K562 (cell line): ENCODE data around the gene TCHH. TPM values are rescaled to one million over a fixed set of nuclear protein-coding genes. Genes with fewer than 3 reads are reported as not detected.

Experiments
- ATAC-seq: fragments of 200-7000 bp; cut with Tn5 transposase; 3 replicates; pipeline ENCODE4 v1.9.1; 2020; ENCODE audit warnings: moderate library complexity
- BruUV-seq: library from RNA; stranded (reverse); fragments of 400-500 nt; replicated peaks from 2 replicates; lab custom pipeline; 2021; lab: Mats Ljungman, UMichigan
- CTCF ChIA-PET: fragments of 300-600 bp; formaldehyde crosslinking; extraction: SDS; loops from one replicate; lab custom pipeline; 2021; ENCODE audit warnings: low intra/inter-chr PET ratio; lab: Yijun Ruan, JAX
- POLR2A ChIA-PET: fragments of 300-600, 350-650 bp; sonication (Branson Sonifier 250); formaldehyde crosslinking; extraction: SDS; loops from one replicate; lab custom pipeline; 2021; ENCODE audit warnings: antibody characterized with exemption, inconsistent platforms; lab: Yijun Ruan, JAX
- DNase-seq, 4 experiments: peaks; one replicate each; pipeline versions ENCODE4 v3.0.0 to v3.0.0-alpha.2; 2011 to 2018; ENCODE audit warnings: low spot score in 3 of 4, mixed read lengths in 3 of 4; ENCODE audit errors: extremely low read depth in 1 of 4
- FAIRE-seq: peaks from 2 replicates; lab custom pipeline; 2011; peaks lifted over from hg19 to GRCh38; lab: Jason Lieb, UNC
- H2AFZ ChIP-seq: 2 replicates; pipeline ENCODE4 v1.6.0; 2011; ENCODE audit warnings: low read depth, low read length, control low read depth, inconsistent platforms
- H3K27ac ChIP-seq: fragments of 200-600 bp; 3 replicates; pipeline ENCODE4 v1.8.0; 2011; ENCODE audit warnings: low read depth, mild to moderate bottlenecking, control low read depth, inconsistent platforms, low read length, moderate library complexity, mixed read lengths; ENCODE audit errors: extremely low read depth
- H3K27me3 ChIP-seq, 2 experiments: fragments of 300-600 bp in 1 of 2; 2 replicates in 1 of 2; 3 replicates in 1 of 2; pipeline versions ENCODE4 v1.6.0 to v1.8.0; 2011; ENCODE audit warnings: inconsistent platforms in 2 of 2, low read length in 2 of 2, mild to moderate bottlenecking in 1 of 2, mixed read lengths in 1 of 2, moderate library complexity in 1 of 2; ENCODE audit not compliant: control insufficient read depth in 2 of 2, insufficient read depth in 2 of 2
- H3K36me3 ChIP-seq: fragments of 300-600 bp; 3 replicates; pipeline ENCODE4 v1.8.0; 2011; ENCODE audit warnings: mild to moderate bottlenecking, low read length, inconsistent platforms; ENCODE audit not compliant: control insufficient read depth, insufficient read depth
- H3K4me1 ChIP-seq, 2 experiments: fragments of 200-600 bp in 1 of 2; replicated peaks in 1 of 2; 2 replicates in 1 of 2; 3 replicates in 1 of 2; pipeline versions ENCODE4 v1.5.1 to v1.8.0; 2011; ENCODE audit warnings: inconsistent platforms in 2 of 2, low read length in 2 of 2, mild to moderate bottlenecking in 1 of 2, mixed read lengths in 1 of 2, moderate library complexity in 1 of 2; ENCODE audit not compliant: control insufficient read depth in 2 of 2, insufficient read depth in 2 of 2
- H3K4me2 ChIP-seq: 2 replicates; pipeline ENCODE4 v1.6.1; 2011; ENCODE audit warnings: low read length, control low read depth, inconsistent platforms, mixed read lengths; ENCODE audit not compliant: insufficient read depth
- H3K4me3 ChIP-seq: fragments of 200-600 bp; sonication (generic), shearing (Covaris generic); 2 replicates; pipeline ENCODE4 v1.5.1; 2016; ENCODE audit warnings: control low read depth, inconsistent platforms
- H3K79me2 ChIP-seq: fragments of 200-600 bp; 3 replicates; pipeline ENCODE4 v1.8.0; 2011; ENCODE audit warnings: low read length, inconsistent platforms; ENCODE audit not compliant: control insufficient read depth, insufficient read depth
- H3K9ac ChIP-seq, 2 experiments: 2 replicates each; pipeline versions ENCODE4 v1.6.0 to v1.6.1; 2011; ENCODE audit warnings: low read depth in 2 of 2, low read length in 2 of 2, control low read depth in 1 of 2, inconsistent platforms in 1 of 2, mild to moderate bottlenecking in 1 of 2, mixed read lengths in 1 of 2; ENCODE audit not compliant: insufficient read depth in 1 of 2
- H3K9me1 ChIP-seq: one replicate; pipeline ENCODE4 v1.6.0; 2011; ENCODE audit warnings: inconsistent platforms, mild to moderate bottlenecking, low read length, moderate library complexity; ENCODE audit not compliant: control insufficient read depth, insufficient read depth
- H3K9me3 ChIP-seq: replicated peaks from 2 replicates; pipeline ENCODE4 v1.5.1; 2011; ENCODE audit warnings: low read depth, low read length, inconsistent platforms; ENCODE audit not compliant: control insufficient read depth, insufficient read depth
- H4K20me1 ChIP-seq: replicated peaks from 2 replicates; pipeline ENCODE4 v1.6.1; 2011; ENCODE audit warnings: low read length, inconsistent platforms, mixed read lengths; ENCODE audit not compliant: control insufficient read depth, insufficient read depth
- BCL6 ChIP-seq: fragments of 250-450 bp; sonication (Bioruptor Pico); IDR thresholded peaks from 2 replicates; pipeline ENCODE4 v1.4.0; 2020
- COPS2 ChIP-seq: fragments of 450-650 bp; conservative IDR thresholded peaks from 2 replicates; pipeline ENCODE4 v1.6.1; 2016; ENCODE audit warnings: mild to moderate bottlenecking, moderate library complexity
- EHMT2 ChIP-seq: fragments of 450-650 bp; IDR thresholded peaks from 2 replicates; pipeline ENCODE4 v1.6.1; 2018; ENCODE audit warnings: antibody characterized with exemption
- HDAC1 ChIP-seq, 2 experiments: fragments of 450-650 bp; IDR thresholded peaks; 2 replicates each; pipeline ENCODE4 v1.6.1; 2016 to 2017; ENCODE audit warnings: inconsistent platforms in 1 of 2, mild to moderate bottlenecking in 1 of 2, moderate library complexity in 1 of 2
- HMG20B ChIP-seq: fragments of 250-450 bp; sonication (Bioruptor Pico); IDR thresholded peaks from 2 replicates; pipeline ENCODE4 v1.5.0; 2021; ENCODE audit warnings: mild to moderate bottlenecking
- LCOR ChIP-seq: sonication (generic); formaldehyde crosslinking; IDR thresholded peaks from 2 replicates; pipeline ENCODE4 v1.8.0; 2022; ENCODE audit warnings: mild to moderate bottlenecking, missing genetic modification reagents
- NCOA6 ChIP-seq: fragments of 450-650 bp; IDR thresholded peaks from 2 replicates; pipeline ENCODE4 v1.6.1; 2017; ENCODE audit warnings: mild to moderate bottlenecking
- SREBF2 ChIP-seq: sonication (generic); formaldehyde crosslinking; IDR thresholded peaks from 2 replicates; pipeline ENCODE4 v1.4.0; 2020; ENCODE audit warnings: mild to moderate bottlenecking, missing genetic modification reagents
- SRSF7 ChIP-seq: fragments of 200-400 bp; formaldehyde crosslinking; optimal IDR thresholded peaks from 2 replicates; pipeline ENCODE3; 2017; ENCODE audit warnings: mild to moderate bottlenecking, low read depth, low read length
- TCF3 ChIP-seq: sonication (generic); formaldehyde crosslinking; IDR thresholded peaks from 2 replicates; pipeline ENCODE4 v1.4.0; 2020; ENCODE audit warnings: mild to moderate bottlenecking, missing genetic modification reagents
- TCFL5 ChIP-seq: fragments of 250-450 bp; sonication (Bioruptor Pico); conservative IDR thresholded peaks from 2 replicates; pipeline ENCODE4 v1.6.1; 2021; ENCODE audit warnings: mild to moderate bottlenecking, moderate library complexity, matching md5 sums
- TEAD4 ChIP-seq, 2 experiments: sonication (generic) in 1 of 2; formaldehyde crosslinking in 1 of 2; IDR thresholded peaks; 2 replicates each; pipeline versions ENCODE4 v1.6.1 to v1.8.0; 2012 to 2022; ENCODE audit warnings: borderline replicate concordance in 1 of 2, inconsistent platforms in 1 of 2, low read length in 1 of 2, mild to moderate bottlenecking in 1 of 2, missing genetic modification reagents in 1 of 2
- ZC3H11A ChIP-seq: IDR thresholded peaks from 2 replicates; pipeline ENCODE4 v1.6.1; 2012; ENCODE audit warnings: low read depth, low read length, improper control_type of control experiment
- ZFPM2 ChIP-seq: fragments of 250-450 bp; sonication (Bioruptor Pico); IDR thresholded peaks from 2 replicates; pipeline ENCODE4 v1.5.1; 2022; ENCODE audit warnings: mild to moderate bottlenecking
- in situ Hi-C: fragments of 300-500 bp; cut with MboI; formaldehyde crosslinking; loops from 4 replicates; pipeline ENCODE4 v1.15.0; 2018; ENCODE audit warnings: inconsistent platforms, mixed read lengths
- intact Hi-C: fragments of 100-400 bp; cut with micrococcal nuclease; formaldehyde crosslinking; loops from 2 replicates; pipeline ENCODE4 v1.14.2; 2022
- polyA plus RNA-seq, 8 experiments: library from polyadenylated mRNA; depleted of rRNA in 4 of 8; stranded (reverse) in 5 of 8; unstranded in 3 of 8; fragments of >200 nt; fragmentation: Nextera tagmentation in 2 of 8; fragmentation: Illumina TruSeq in 1 of 8; extraction: Ambion mirVana in 2 of 8; extraction: Trizol in 1 of 8; gene quantifications; 2 replicates each; pipeline versions ENCODE4 v1.2.1 to v1.2.3, GENCODE V29; 2011 to 2014; ENCODE audit warnings: inconsistent platforms in 1 of 8, missing spikeins in 1 of 8
- total RNA-seq, 7 experiments: library from RNA; depleted of rRNA in 6 of 7; stranded (reverse); fragments of >200 nt in 6 of 7; fragmentation: Illumina TruSeq in 2 of 7; extraction: Trizol in 2 of 7; gene quantifications; 2 replicates each; pipeline versions ENCODE4 v1.2.1 to v1.2.3, GENCODE V29; 2011 to 2021; ENCODE audit warnings: low replicate concordance in 1 of 7
- TF ChIP-seq, protein P1 (sequence below): fragments of 450-650 bp; IDR thresholded peaks from 2 replicates; pipeline ENCODE4 v1.7.1; 2018; ENCODE audit warnings: mild to moderate bottlenecking, low read depth; ENCODE audit not compliant: partially characterized antibody

Gene TCHH
- total and polyA plus RNA-seq, 9 of the 15 experiments (the other 6 are each of a cell fraction or from before 2014, with no cell fraction given): not detected

DNA sequence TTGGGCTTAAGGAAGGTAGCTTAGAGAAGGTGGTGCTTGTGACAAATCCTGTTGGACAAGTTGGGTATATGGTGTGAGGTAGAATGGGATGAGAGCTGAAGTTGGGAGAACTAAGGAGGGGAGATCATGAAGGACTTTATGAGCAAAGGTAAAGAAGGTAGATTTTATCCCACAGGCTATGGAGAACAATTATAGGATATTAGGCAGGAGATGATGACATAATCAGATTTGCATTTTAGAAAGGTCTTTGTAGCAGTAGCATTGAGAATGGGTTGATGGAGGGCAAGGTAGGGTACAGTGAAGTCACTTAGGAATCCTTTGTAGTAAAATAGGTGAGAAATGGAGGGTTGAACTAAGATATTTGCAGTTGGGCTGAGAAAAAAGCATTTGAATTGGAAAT lies 14.9 kb upstream of the TCHH start:
- Histone ChIP-seq H3K27ac (no peak overlapping the region), H3K9me3 (no peaks in the 10 kb centered on the region), H2AFZ (no peak overlapping the region), H3K4me3 (no peak overlapping the region), H3K79me2 (no peaks in the 10 kb centered on the region), H3K9ac (no peak overlapping the region), H3K9me1 (no peaks in the 10 kb centered on the region), H4K20me1 (no peaks in the 10 kb centered on the region), H3K4me2 (no peak overlapping the region), H3K27me3 (no peaks in the 10 kb centered on the region), H3K36me3 (no peaks in the 10 kb centered on the region), H3K4me1 (no peaks in the 10 kb centered on the region)
- intact Hi-C loops (no loop called here), in situ Hi-C loops (no loop called here)
- POLR2A ChIA-PET: interaction anchor here (0.5 kb wide), 1 partner anchor 16 kb away, joined by 3 read pairs; no protein-coding TSS in a partner anchor
- no peak for DNase-seq
- TF ChIP-seq ZFPM2 (no peak), HMG20B (no peak), EHMT2 (no peak), TCFL5 (no peak)
- ATAC-seq: no peak
- no peak for FAIRE-seq
- CTCF ChIA-PET: no interaction called here
- no TSS peak for BruUV-seq

DNA sequence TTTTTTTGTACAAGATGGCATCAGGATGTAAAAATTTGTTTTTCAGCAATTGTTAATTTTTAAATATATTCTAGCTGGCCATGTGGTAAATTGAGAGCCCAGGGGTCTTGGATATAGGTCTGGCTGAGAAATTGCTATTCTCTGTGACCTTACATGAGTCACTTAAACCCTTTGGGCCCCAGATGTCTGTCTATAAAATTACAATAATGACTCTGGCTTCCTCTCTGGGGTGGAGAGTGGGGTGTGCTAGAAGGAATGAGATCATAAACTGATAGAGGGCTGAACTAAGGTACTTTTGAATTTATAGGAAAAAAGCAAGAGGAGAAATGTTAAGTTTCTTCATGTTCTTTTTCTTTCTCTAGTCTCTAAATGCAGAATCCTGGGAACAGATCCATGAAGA lies 12.4 kb upstream of the TCHH start:
- no peaks in the 10 kb centered on the region for H3K36me3 ChIP-seq
- no peaks in the 10 kb centered on the region for H3K4me1 ChIP-seq
- FAIRE-seq (no peak), ATAC-seq (no peak), DNase-seq (no peak)
- no peak overlapping the region for H2AFZ ChIP-seq
- H3K4me3 ChIP-seq: no peak overlapping the region
- BruUV-seq: no TSS peak
- H3K4me2 ChIP-seq: no peak overlapping the region
- no peaks in the 10 kb centered on the region for H3K9me1 ChIP-seq
- ChIA-PET POLR2A (no interaction called here), CTCF (interaction anchor here (0.6 kb wide), 1 partner anchor 283 kb away, joined by 3 read pairs; no protein-coding TSS in a partner anchor)
- in situ Hi-C loops (no loop called here), intact Hi-C loops (no loop called here)
- no peak overlapping the region for H3K9ac ChIP-seq
- TF ChIP-seq SREBF2 (CRISPR knock-in tag) (no peak), HDAC1 (IDR thresholded peaks at IDR 0.05) (no peak), NCOA6 (no peak), SRSF7 (no peak), TEAD4 (IDR thresholded peaks at IDR 0.05; ENCODE audit: low read length) (no peak), TEAD4 (CRISPR knock-in tag; IDR thresholded peaks at IDR 0.05; ENCODE audit: borderline replicate concordance) (no peak), COPS2 (no peak), BCL6 (CRISPR knock-in tag) (no peak), LCOR (CRISPR knock-in tag) (no peak), TCF3 (CRISPR knock-in tag) (no peak), ZC3H11A (no peak)
- TF ChIP-seq, protein P1, sequence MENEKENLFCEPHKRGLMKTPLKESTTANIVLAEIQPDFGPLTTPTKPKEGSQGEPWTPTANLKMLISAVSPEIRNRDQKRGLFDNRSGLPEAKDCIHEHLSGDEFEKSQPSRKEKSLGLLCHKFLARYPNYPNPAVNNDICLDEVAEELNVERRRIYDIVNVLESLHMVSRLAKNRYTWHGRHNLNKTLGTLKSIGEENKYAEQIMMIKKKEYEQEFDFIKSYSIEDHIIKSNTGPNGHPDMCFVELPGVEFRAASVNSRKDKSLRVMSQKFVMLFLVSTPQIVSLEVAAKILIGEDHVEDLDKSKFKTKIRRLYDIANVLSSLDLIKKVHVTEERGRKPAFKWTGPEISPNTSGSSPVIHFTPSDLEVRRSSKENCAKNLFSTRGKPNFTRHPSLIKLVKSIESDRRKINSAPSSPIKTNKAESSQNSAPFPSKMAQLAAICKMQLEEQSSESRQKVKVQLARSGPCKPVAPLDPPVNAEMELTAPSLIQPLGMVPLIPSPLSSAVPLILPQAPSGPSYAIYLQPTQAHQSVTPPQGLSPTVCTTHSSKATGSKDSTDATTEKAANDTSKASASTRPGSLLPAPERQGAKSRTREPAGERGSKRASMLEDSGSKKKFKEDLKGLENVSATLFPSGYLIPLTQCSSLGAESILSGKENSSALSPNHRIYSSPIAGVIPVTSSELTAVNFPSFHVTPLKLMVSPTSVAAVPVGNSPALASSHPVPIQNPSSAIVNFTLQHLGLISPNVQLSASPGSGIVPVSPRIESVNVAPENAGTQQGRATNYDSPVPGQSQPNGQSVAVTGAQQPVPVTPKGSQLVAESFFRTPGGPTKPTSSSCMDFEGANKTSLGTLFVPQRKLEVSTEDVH: no peak
- H3K27me3 ChIP-seq: peaks cover 0 to 5% of the 10 kb centered on the region in 2 experiments; a peak in 1 of 5 replicates
- H3K27ac ChIP-seq: no peak overlapping the region
- no peaks in the 10 kb centered on the region for H3K9me3 ChIP-seq
- no peaks in the 10 kb centered on the region for H3K79me2 ChIP-seq
- no peaks in the 10 kb centered on the region for H4K20me1 ChIP-seq
